ENCODE data around the gene SLC7A6OS. TPM values are rescaled to one million over a fixed set of nuclear protein-coding genes. Genes with fewer than 3 reads are reported as not detected.

The SLC7A6OS gene
- total RNA-seq, 2 experiments from 2014 or later, result 29.0 to 32.1 TPM

DNA sequence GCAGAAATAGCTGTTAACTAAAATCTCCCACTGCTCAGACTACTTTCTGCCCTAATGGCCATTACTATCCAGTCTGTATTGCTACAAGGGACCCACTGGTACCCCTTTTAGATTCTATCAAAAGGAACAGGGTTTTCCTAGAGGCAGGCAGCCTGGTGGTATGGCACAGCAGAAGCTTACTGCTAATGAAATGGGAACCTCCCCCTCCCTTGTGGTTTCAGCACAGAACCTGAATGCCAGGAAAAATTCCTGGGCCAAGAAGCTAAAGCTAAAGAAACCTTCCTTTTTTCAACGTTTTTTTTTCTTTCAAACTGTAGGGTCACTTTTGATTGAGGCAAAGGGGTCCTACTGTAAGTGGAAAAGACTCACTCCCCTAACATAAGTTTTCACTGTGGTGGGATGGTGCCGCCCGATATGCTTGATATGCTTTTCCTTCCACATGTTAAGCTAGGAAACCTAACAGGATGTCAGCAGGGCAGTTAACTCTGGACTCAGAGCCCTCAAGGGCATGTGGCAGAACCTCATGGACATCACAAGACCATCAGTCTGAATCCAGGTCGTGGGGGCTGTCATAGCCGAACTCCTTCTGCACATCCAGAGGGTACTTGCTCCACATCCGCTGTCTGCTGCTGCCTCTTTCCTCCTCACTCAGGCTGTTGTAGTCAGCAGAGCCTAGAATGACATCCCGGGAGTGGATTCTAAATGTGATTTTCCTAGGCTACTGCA lies 9.8 kb downstream of the SLC7A6OS start:
- POLR2A ChIA-PET, result interaction anchor here (0.6 to 3.5 kb wide), 5 partner anchors 10 to 51 kb away, joined by 3 to 25 read pairs (median 8); partner anchors contain the start of genes PRMT7, SLC7A6 and SLC7A6OS
- no peak overlapping the region for H3K4me3 Mint-ChIP-seq

DNA sequence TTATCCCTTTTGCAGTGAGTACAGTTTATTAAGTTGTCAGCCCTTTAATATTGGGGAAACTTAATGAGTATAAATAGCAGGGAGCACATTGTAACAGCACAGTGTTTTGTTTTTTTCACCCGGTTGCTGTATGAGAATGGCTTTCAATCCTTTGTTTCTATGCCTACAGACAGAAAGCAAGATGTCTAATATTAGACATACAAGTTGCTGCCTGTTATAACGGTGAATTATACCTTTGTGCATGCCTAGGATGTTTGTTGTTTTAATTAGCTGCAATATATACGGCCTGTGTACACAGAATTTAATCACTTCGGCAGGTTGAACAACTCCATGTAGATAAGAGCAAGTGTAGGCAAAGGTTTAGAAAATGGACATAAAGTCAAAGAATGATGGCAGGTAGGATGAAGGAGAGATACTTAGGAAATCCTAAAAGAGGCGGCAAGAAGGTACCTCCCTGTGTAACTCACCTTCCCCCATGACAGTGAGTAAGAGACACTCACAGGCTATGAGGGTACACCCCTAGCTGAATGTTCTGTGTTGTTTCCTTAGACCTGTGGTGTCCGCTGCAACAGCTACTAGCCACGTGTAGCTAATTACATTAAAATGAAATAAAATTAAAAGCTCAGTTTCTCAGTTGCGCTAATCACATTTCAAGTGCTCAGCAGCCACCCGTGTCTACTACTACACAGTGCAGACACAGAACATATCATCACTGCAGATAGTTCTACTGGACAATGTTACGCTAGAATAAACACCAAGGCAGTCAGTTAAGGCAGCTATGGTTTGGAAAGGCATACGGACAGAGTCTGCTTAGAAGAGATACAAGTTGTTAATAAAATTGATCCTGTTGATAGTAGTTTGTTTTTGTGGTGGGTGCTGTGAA lies 10.9 kb downstream of the SLC7A6OS start:
- DNase-seq (no peak), ATAC-seq (ENCODE audit: poor library complexity) (no peak)
- Mint-ChIP-seq H3K27ac (peak overlapping the region; percentile 52), H3K9me3 (no peaks in the 10 kb centered on the region), H3K4me3 (peak overlapping the region; percentile 7), H3K36me3 (ENCODE audit: low read depth) (peaks cover 97% of the 10 kb centered on the region), H3K27me3 (no peaks in the 10 kb centered on the region), H3K4me1 (ENCODE audit: low read depth) (peaks cover 45% of the 10 kb centered on the region)
- intact Hi-C loops (cut with DNase I, micrococcal nuclease), result no loop called here
- H3K9me3 ChIP-seq (ENCODE audit: control insufficient read depth in 1 of 2, insufficient read depth in 1 of 2, low read length in 2 of 2), result no peaks in the 10 kb centered on the region
- CTCF ChIA-PET, result interaction anchor here (0.6 to 23.0 kb wide), 6 partner anchors 11 to 205 kb away, joined by 3 to 278 read pairs (median 3); partner anchors contain the start of genes PRMT7, SLC7A6 and SLC7A6OS
- no peak overlapping the region for H3K4me3 ChIP-seq (ENCODE audit: low read length)
- TF ChIP-seq, protein P1, sequence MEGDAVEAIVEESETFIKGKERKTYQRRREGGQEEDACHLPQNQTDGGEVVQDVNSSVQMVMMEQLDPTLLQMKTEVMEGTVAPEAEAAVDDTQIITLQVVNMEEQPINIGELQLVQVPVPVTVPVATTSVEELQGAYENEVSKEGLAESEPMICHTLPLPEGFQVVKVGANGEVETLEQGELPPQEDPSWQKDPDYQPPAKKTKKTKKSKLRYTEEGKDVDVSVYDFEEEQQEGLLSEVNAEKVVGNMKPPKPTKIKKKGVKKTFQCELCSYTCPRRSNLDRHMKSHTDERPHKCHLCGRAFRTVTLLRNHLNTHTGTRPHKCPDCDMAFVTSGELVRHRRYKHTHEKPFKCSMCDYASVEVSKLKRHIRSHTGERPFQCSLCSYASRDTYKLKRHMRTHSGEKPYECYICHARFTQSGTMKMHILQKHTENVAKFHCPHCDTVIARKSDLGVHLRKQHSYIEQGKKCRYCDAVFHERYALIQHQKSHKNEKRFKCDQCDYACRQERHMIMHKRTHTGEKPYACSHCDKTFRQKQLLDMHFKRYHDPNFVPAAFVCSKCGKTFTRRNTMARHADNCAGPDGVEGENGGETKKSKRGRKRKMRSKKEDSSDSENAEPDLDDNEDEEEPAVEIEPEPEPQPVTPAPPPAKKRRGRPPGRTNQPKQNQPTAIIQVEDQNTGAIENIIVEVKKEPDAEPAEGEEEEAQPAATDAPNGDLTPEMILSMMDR (IDR thresholded peaks at IDR 0.05), result no peak
- POLR2A ChIA-PET, result interaction anchor here (1.3 to 3.5 kb wide), 6 partner anchors 9 to 36 kb away, joined by 3 to 25 read pairs (median 8); partner anchors contain the start of genes PRMT7, SLC7A6 and SLC7A6OS
- no peaks in the 10 kb centered on the region for H3K27me3 ChIP-seq (ENCODE audit: control insufficient read depth in 1 of 2, insufficient read depth in 2 of 2, low read length in 2 of 2)
- H3K36me3 ChIP-seq (ENCODE audit: insufficient read depth, low read length), result peaks cover 96% of the 10 kb centered on the region
- peaks cover 12% of the 10 kb centered on the region for H3K4me1 ChIP-seq (ENCODE audit: insufficient read depth, low read length)
- no peak overlapping the region for H3K27ac ChIP-seq (ENCODE audit: low read depth in 1 of 2, low read length in 2 of 2)

More for the DNA sequence above, 9.8 kb downstream of the SLC7A6OS start:
- TF ChIP-seq, protein P1 (IDR thresholded peaks at IDR 0.05), result no peak
- ATAC-seq (ENCODE audit: poor library complexity), result no peak
- Mint-ChIP-seq H3K27me3 (no peaks in the 10 kb centered on the region), H3K27ac (peak overlapping the region; percentile 52), H3K36me3 (ENCODE audit: low read depth) (peaks cover 97% of the 10 kb centered on the region), H3K9me3 (no peaks in the 10 kb centered on the region), H3K4me1 (ENCODE audit: low read depth) (peaks cover 51% of the 10 kb centered on the region)
- CTCF ChIA-PET, result interaction anchor here (1.1 to 23.0 kb wide), 3 partner anchors 10 to 38 kb away, joined by 3 to 278 read pairs (median 4); partner anchors contain the start of genes PRMT7, SLC7A6 and SLC7A6OS
- no peaks in the 10 kb centered on the region for H3K9me3 ChIP-seq (ENCODE audit: control insufficient read depth in 1 of 2, insufficient read depth in 1 of 2, low read length in 2 of 2)
- peaks cover 96% of the 10 kb centered on the region for H3K36me3 ChIP-seq (ENCODE audit: insufficient read depth, low read length)
- no peak overlapping the region for H3K27ac ChIP-seq (ENCODE audit: low read depth in 1 of 2, low read length in 2 of 2)
- no peak for DNase-seq
- H3K4me3 ChIP-seq (ENCODE audit: low read length), result no peak overlapping the region
- intact Hi-C loops (cut with DNase I, micrococcal nuclease), result no loop called here
- H3K4me1 ChIP-seq (ENCODE audit: insufficient read depth, low read length), result peaks cover 12% of the 10 kb centered on the region
- H3K27me3 ChIP-seq (ENCODE audit: control insufficient read depth in 1 of 2, insufficient read depth in 2 of 2, low read length in 2 of 2), result no peaks in the 10 kb centered on the region

DNA sequence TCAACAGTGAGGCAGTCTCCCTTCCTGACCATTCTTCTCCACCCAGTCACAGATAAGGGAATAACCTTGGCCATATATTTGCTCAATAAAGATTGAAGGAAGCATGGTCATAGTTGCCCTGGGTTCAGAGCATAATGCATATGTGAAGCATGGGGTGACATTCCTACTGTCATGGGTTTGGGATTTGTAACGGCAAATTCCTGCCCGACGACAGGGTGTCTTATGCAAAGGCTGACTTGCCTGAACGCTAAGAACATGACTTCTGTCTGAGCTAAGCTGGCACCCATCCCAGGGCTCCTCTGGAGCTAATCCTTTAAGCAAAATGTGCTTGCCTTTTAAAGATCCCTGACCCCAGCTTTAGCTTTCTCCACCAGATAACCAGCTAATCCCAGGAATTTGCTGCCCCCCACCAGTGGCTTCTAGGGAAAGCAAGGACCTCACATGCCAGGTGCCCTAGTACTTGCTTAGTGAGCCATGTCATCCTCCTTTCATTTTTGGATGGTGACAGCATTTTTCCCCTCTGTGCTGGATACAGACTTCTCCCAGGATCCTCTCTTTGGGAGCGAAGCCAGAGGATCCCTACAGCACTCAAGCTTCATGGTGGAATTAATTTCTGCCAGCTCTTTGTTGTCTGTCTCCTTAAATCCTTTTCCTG lies 11.7 kb downstream of the SLC7A6OS start:
- Histone ChIP-seq H3K27me3 (ENCODE audit: control insufficient read depth in 1 of 2, insufficient read depth in 2 of 2, low read length in 2 of 2) (no peaks in the 10 kb centered on the region), H3K27ac (ENCODE audit: low read depth in 1 of 2, low read length in 2 of 2) (no peak overlapping the region), H3K4me3 (ENCODE audit: low read length) (no peak overlapping the region), H3K4me1 (ENCODE audit: insufficient read depth, low read length) (peaks cover 13% of the 10 kb centered on the region), H3K36me3 (ENCODE audit: insufficient read depth, low read length) (peaks cover 97% of the 10 kb centered on the region), H3K9me3 (ENCODE audit: control insufficient read depth in 1 of 2, insufficient read depth in 1 of 2, low read length in 2 of 2) (no peaks in the 10 kb centered on the region)
- ChIA-PET POLR2A (interaction anchor here (0.8 to 3.5 kb wide), 5 partner anchors 9 to 26 kb away, joined by 3 to 25 read pairs (median 4); partner anchors contain the start of genes PRMT7 and SLC7A6OS), CTCF (interaction anchor here (1.2 to 23.0 kb wide), 4 partner anchors 13 to 36 kb away, joined by 3 to 278 read pairs (median 4); partner anchors contain the start of gene SLC7A6)
- H3K36me3 Mint-ChIP-seq (ENCODE audit: low read depth), result peaks cover 97% of the 10 kb centered on the region
- peak overlapping the region; percentile 7 for H3K4me3 Mint-ChIP-seq
- TF ChIP-seq, protein P1 (IDR thresholded peaks at IDR 0.05), result no peak
- DNase-seq, result no peak
- H3K9me3 Mint-ChIP-seq, result no peaks in the 10 kb centered on the region
- peaks cover 51% of the 10 kb centered on the region for H3K4me1 Mint-ChIP-seq (ENCODE audit: low read depth)
- no peaks in the 10 kb centered on the region for H3K27me3 Mint-ChIP-seq
- H3K27ac Mint-ChIP-seq, result peak overlapping the region; percentile 43
- intact Hi-C loops (cut with DNase I, micrococcal nuclease), result no loop called here
- no peak for ATAC-seq (ENCODE audit: poor library complexity)

Measured in CD4-positive, alpha-beta T cell (primary cell).